Endothelial cell (in vitro differentiated cells): ENCODE measurements around the gene RNF208. TPM values are rescaled to one million over a fixed set of nuclear protein-coding genes. Genes with fewer than 3 reads are reported as not detected.

ENCODE experiments used
- DNase-seq: peaks from one replicate; pipeline ENCODE4 v3.0.0; 2021; ENCODE audit warnings: low spot score
- H3K27ac Mint-ChIP-seq: one replicate; pipeline ENCODE4 v1.8.0; 2021; ENCODE audit warnings: mixed read lengths, inconsistent platforms; ENCODE audit not compliant: unreplicated experiment
- H3K27me3 Mint-ChIP-seq: one replicate; pipeline ENCODE4 v1.8.0; 2021; ENCODE audit warnings: mild to moderate bottlenecking, moderate library complexity, mixed read lengths, inconsistent platforms; ENCODE audit not compliant: unreplicated experiment
- H3K36me3 Mint-ChIP-seq: one replicate; pipeline ENCODE4 v1.8.0; 2021; ENCODE audit warnings: mild to moderate bottlenecking, low read depth, mixed read lengths, inconsistent platforms; ENCODE audit not compliant: unreplicated experiment
- H3K4me1 Mint-ChIP-seq: one replicate; pipeline ENCODE4 v1.8.0; 2021; ENCODE audit warnings: mild to moderate bottlenecking, mixed read lengths, inconsistent platforms; ENCODE audit not compliant: unreplicated experiment
- H3K4me3 Mint-ChIP-seq: one replicate; pipeline ENCODE4 v1.8.0; 2021; ENCODE audit warnings: mild to moderate bottlenecking, mixed read lengths, inconsistent platforms; ENCODE audit not compliant: unreplicated experiment
- H3K9me3 Mint-ChIP-seq: one replicate; pipeline ENCODE4 v1.8.0; 2021; ENCODE audit warnings: mixed read lengths, inconsistent platforms; ENCODE audit not compliant: unreplicated experiment
- CTCF ChIP-seq: fragments of 200-600 bp; sonication (generic); IDR thresholded peaks from one replicate; pipeline ENCODE4 v1.5.0; 2021; ENCODE audit warnings: antibody characterized with exemption; ENCODE audit not compliant: unreplicated experiment
- total RNA-seq: library from RNA; stranded (reverse); fragmentation: NEBNext Ultra II Directional; extraction: Animal tissue kit (Norgen Biotek cat#: 25700); gene quantifications from one replicate; pipeline ENCODE4 v1.2.1, GENCODE V29; 2021; ENCODE audit not compliant: unreplicated experiment

RNF208 gene
- total RNA-seq, 1 donor from 2014 or later, result 1.1 TPM

DNA sequence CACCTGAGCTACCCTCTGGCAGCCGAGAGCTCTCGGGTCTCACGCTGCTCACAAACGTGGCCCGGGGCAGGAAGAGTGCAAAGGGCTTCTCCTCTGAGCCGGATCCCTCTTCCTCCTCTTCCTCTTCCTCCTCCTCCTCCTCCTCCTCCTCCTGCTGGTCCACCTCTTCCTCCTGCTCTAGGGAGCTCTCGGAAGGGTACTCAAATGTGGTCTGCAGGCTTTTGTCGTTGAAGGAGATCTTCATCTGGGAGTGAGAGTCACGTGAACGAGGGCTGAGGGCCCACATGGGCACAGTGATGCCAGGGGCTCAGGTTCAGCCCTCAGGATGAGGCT, 29.6 kb downstream of the RNF208 start:
- DNase-seq, result no peak
- Mint-ChIP-seq H3K27me3 (peaks cover 10% of the 10 kb centered on the region), H3K27ac (no peak overlapping the region), H3K4me3 (no peak overlapping the region), H3K4me1 (peaks cover 11% of the 10 kb centered on the region), H3K36me3 (no peaks in the 10 kb centered on the region), H3K9me3 (no peaks in the 10 kb centered on the region)
- no peak for TF ChIP-seq CTCF

GRCh38 chr9:137191691-137192447, 30.2 kb downstream of the RNF208 start:
- H3K9me3 Mint-ChIP-seq, result no peaks in the 10 kb centered on the region
- H3K4me1 Mint-ChIP-seq, result peaks cover 11% of the 10 kb centered on the region
- no peak overlapping the region for H3K4me3 Mint-ChIP-seq
- peaks cover 10% of the 10 kb centered on the region for H3K27me3 Mint-ChIP-seq
- no peaks in the 10 kb centered on the region for H3K36me3 Mint-ChIP-seq
- no peak overlapping the region for H3K27ac Mint-ChIP-seq
- no peak for DNase-seq
- no peak for TF ChIP-seq CTCF

DNA sequence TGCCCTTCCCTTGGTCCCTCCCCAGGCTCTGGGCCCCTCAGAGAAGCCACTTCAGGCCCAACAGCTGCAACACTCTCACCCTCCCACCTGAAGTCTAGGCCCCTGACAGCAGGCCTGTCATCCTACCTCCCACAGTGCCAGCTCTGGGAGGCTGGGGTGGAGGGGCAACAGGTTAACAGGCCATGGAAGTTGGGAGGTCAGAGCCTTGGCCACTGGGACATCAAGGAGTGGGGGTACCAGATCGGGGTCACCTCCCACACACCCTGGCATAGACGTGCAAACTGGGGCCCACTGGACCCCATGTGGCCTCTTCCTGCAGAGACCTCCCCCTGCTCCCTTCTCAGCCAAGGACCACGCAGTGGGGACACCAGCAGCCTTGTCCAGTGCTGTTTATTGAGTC, 30.8 kb downstream of the RNF208 start:
- no peaks in the 10 kb centered on the region for H3K36me3 Mint-ChIP-seq
- no peak for TF ChIP-seq CTCF
- no peak overlapping the region for H3K27ac Mint-ChIP-seq
- DNase-seq, result no peak
- no peak overlapping the region for H3K4me3 Mint-ChIP-seq
- H3K9me3 Mint-ChIP-seq, result no peaks in the 10 kb centered on the region
- peaks cover 11% of the 10 kb centered on the region for H3K4me1 Mint-ChIP-seq
- peaks cover 7% of the 10 kb centered on the region for H3K27me3 Mint-ChIP-seq

DNA sequence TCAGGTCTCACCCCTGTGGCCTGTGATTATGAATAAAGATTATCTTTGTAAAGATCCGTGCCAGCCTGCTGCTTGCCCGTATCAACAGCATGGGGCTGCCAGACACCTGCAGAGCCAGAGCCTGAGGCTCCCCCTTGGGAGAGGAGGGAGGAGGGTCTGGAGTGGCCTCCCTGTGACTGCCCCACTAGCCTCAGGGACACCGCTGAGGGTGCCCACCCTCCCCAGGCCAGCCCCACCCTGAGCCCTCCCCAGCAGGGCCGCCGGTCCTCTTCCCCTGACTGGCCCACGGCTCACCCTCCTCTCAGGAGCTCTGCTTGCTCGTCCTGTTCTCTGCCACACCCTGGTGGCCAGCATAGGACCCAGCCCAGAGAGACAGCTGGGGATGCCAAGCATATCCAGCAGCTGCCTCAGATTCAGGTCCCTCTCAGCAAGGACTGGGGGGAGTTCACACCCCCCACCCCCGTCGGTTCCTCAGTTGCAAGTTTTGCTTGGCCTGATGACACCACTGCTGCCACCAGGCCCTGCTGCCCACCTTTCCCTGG, 31.7 kb downstream of the RNF208 start:
- H3K9me3 Mint-ChIP-seq, result no peaks in the 10 kb centered on the region
- H3K4me1 Mint-ChIP-seq, result peaks cover 11% of the 10 kb centered on the region
- no peak for TF ChIP-seq CTCF
- H3K4me3 Mint-ChIP-seq, result no peak overlapping the region
- H3K36me3 Mint-ChIP-seq, result no peaks in the 10 kb centered on the region
- DNase-seq, result no peak
- peaks cover 8% of the 10 kb centered on the region for H3K27me3 Mint-ChIP-seq
- no peak overlapping the region for H3K27ac Mint-ChIP-seq
